GM19372 (cell line): ENCODE measurements around the gene CCDC68.

Experiments
- ATAC-seq: cut with Tn5 transposase; IDR thresholded peaks from one replicate; pipeline ENCODE4 v1.9.1; 2021; ENCODE audit warnings: mild to moderate bottlenecking, low read depth, moderate library complexity; ENCODE audit not compliant: unreplicated experiment

Gene CCDC68

GRCh38 chr18:54923339-54923956 is 35.8 kb downstream of the CCDC68 start:
- no peak for ATAC-seq

GRCh38 chr18:54919412-54919811 is 39.8 kb downstream of the CCDC68 start:
- no peak for ATAC-seq

- ATAC-seq, result no peak
Observed at GRCh38 chr18:54918060-54918459, 41.2 kb downstream of the CCDC68 start.

- no peak for ATAC-seq
Observed at GRCh38 chr18:54916507-54916906, 42.8 kb downstream of the CCDC68 start.

GRCh38 chr18:54914816-54915215 is 44.4 kb downstream of the CCDC68 start:
- no peak for ATAC-seq

- ATAC-seq, result no peak
Observed at GRCh38 chr18:54911551-54911950, 47.7 kb downstream of the CCDC68 start.

- ATAC-seq, result no peak
Observed at GRCh38 chr18:54910161-54910919, 48.9 kb downstream of the CCDC68 start.

- ATAC-seq, result no peak
Observed at GRCh38 chr18:54909538-54909937, 49.7 kb downstream of the CCDC68 start.

- no peak for ATAC-seq
Observed at GRCh38 chr18:54906331-54907185, 52.7 kb downstream of the CCDC68 start.

- no peak for ATAC-seq
Observed at GRCh38 chr18:54905629-54906028, 53.6 kb downstream of the CCDC68 start.

- no peak for ATAC-seq
Observed at GRCh38 chr18:54904581-54904980, 54.7 kb downstream of the CCDC68 start.

- no peak for ATAC-seq
Observed at GRCh38 chr18:54900290-54900689, 59.0 kb downstream of the CCDC68 start.

GRCh38 chr18:54899500-54899899 is 59.8 kb downstream of the CCDC68 start:
- ATAC-seq, result no peak

- ATAC-seq, result no peak
Observed at GRCh38 chr18:54888933-54889332, 70.3 kb downstream of the CCDC68 start.

- ATAC-seq, result no peak
Observed at GRCh38 chr18:54888378-54888777, 70.9 kb downstream of the CCDC68 start.

- no peak for ATAC-seq
Observed at GRCh38 chr18:54883816-54884604, 75.3 kb downstream of the CCDC68 start.

- no peak for ATAC-seq
Observed at GRCh38 chr18:54882318-54882717, 76.9 kb downstream of the CCDC68 start.

GRCh38 chr18:54881229-54881768 is 78.0 kb downstream of the CCDC68 start:
- no peak for ATAC-seq

- no peak for ATAC-seq
Observed at GRCh38 chr18:54880395-54881105, 78.7 kb downstream of the CCDC68 start.

- ATAC-seq, result no peak
Observed at GRCh38 chr18:54879691-54880090, 79.6 kb downstream of the CCDC68 start.
